VCaP (cell line): Measurements from ENCODE around the gene ELAVL2.

Experiments
- H3K27ac ChIP-seq: fragments of 450-650 bp; 2 replicates; pipeline ENCODE4 v1.5.1; 2017
- TF ChIP-seq, protein P1 (sequence below): fragments of 450-650 bp; conservative IDR thresholded peaks from 2 replicates; pipeline ENCODE4 v1.5.1; 2017; ENCODE audit warnings: mild to moderate bottlenecking, moderate library complexity

Gene ELAVL2

DNA sequence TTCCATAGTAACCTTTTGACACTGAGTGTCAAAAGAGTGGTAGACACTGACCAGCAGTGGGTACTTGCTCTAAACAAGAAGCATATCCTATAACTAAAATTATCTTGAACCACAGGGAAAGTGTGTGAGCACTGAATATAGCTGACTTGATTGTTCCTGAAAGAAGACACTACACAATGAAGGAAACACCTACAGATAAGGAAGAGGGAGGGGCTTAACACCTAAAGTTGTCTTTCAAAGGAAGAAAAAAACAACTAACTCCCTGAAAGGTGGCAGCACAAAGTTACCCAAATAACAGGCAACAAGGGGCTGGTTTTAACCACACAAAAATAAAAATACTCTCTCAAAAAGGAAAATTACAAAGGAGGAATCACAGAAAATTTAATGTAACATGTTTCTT is 6.6 kb downstream of the ELAVL2 start:
- no peak overlapping the region for H3K27ac ChIP-seq
- TF ChIP-seq, protein P1, sequence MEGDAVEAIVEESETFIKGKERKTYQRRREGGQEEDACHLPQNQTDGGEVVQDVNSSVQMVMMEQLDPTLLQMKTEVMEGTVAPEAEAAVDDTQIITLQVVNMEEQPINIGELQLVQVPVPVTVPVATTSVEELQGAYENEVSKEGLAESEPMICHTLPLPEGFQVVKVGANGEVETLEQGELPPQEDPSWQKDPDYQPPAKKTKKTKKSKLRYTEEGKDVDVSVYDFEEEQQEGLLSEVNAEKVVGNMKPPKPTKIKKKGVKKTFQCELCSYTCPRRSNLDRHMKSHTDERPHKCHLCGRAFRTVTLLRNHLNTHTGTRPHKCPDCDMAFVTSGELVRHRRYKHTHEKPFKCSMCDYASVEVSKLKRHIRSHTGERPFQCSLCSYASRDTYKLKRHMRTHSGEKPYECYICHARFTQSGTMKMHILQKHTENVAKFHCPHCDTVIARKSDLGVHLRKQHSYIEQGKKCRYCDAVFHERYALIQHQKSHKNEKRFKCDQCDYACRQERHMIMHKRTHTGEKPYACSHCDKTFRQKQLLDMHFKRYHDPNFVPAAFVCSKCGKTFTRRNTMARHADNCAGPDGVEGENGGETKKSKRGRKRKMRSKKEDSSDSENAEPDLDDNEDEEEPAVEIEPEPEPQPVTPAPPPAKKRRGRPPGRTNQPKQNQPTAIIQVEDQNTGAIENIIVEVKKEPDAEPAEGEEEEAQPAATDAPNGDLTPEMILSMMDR, result no peak

DNA sequence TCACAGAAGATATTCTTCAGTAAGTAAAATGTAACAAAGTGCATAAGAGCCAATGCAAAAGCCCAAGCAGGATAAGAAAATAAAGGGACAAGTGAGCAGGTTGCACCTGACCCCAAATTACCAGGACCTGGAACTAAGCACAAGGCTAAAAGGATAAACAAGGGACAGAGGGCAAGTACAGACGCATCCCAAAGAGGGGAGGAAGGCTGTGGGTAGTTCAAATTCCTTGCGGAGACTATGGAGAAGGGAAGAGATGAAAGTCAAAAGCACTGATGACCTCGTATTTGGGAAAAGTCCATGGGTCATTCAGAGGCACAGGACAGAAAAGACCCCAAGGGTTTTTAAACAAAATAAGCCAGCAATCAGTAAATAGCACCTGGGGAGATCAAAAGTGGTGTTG is 11.8 kb downstream of the ELAVL2 start:
- no peak overlapping the region for H3K27ac ChIP-seq
- TF ChIP-seq, protein P1, result no peak

DNA sequence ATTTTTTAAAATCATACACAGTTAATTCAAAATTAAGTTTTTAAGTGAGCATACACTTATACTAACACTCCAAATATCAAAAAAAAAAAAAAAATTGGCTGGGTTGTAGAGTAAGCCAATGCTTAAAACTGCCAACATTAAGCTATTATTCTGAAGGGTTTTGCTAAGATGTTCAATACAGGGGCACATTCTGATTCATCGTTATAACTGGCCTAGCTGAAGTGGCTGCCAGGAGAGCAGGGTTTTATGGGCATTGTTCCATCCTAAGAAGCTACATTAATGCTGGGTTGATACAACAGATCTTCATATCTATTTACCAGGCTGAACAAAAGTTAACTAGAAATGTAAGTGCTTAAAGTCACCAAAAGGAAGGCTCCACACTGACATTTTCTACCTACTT is 13.4 kb downstream of the ELAVL2 start:
- no peak overlapping the region for H3K27ac ChIP-seq
- TF ChIP-seq, protein P1, result no peak

DNA sequence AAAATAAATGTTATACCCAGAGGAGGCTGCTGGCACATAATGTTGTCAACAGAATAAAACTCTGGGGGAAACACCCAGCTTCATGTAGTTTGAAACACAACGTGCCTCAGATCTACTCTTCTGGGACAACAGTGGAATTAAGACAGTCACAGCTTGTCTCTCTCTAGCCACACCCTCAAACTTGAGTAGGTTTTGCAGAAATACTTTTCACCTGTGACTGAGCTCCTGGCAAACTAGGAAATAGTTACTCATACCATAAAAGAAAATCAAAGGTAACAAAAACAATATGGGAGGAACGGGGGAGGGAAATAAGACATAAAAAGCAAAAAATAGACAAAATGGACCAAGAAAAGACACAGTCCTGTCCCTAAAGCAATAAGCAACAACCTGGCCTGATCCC is 14.4 kb downstream of the ELAVL2 start:
- H3K27ac ChIP-seq, result no peak overlapping the region
- TF ChIP-seq, protein P1, result no peak

DNA sequence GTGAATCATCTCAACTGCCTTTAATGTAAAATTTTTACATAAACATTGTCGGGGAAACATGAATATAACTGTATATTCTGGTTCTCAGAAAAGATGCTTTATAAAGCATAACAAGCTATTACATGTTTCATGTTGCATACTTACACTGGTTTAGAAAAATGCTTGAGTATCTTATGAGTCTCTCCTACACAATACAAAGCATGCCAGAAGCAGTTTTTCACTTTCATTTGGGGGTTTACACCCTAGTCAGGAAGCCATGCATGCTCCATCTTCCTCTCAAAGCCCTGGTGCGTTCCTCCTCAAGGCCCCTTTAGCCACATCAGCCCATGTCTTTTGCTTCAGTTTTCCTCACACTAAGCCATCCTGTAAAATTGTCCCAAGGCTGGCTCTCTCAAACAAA is 22.8 kb downstream of the ELAVL2 start:
- TF ChIP-seq, protein P1, result no peak
- H3K27ac ChIP-seq, result no peak overlapping the region

DNA sequence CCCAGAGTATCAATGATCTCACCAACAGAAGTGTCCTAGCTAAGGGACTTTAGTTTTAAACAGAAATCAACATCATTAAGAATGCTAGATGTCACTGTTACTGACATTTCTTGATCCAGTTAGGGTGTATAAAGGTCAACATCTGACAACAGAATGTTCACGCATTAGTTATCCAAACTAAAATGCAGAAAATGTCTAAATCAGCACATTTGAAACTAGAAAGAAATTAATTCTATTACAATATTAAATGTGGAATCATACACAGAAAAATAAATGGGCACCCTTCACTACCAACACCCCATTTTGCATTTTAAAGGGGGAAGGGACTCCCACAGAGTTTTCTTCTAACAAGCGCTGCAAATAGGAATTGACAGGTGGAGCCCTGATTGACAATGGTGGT is 24.5 kb downstream of the ELAVL2 start:
- TF ChIP-seq, protein P1, result no peak
- H3K27ac ChIP-seq, result no peak overlapping the region

DNA sequence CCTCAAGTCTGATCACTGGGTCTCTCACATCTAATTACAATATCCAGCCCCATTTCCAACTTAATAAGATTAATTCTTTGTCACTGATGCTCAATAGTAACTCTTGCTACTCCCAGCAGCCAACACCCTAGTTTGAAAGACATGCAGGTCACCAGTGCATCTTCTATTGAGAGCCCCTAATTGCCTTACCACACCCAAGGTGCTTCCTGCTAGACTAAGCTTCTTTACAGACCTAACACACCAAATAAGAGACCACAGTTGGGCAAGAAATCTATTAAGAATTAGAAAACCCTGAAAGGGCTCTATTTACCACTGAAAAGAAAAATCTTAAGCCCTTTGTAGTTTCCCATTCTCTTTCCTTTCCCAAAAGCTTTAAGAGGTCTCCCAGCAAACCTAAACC is 26.5 kb downstream of the ELAVL2 start:
- TF ChIP-seq, protein P1, result no peak

DNA sequence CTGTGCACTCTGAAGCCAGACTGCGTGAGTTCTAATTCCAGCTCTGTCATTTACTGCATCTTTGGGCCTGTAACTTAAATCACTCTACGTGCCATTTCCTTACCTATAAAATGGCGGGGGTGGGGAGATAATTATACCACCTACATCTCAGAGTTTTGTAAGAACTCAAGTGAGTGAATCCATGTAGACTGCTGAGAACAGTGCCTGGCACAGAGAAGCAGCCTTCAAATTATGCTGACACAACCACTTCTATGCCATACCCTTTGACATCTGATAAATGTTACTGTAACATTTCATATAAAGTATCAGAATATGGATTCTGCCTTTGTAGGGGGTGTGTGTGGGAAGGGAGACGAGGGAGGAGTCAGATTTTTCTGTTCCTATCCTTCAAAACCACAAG is 27.7 kb downstream of the ELAVL2 start:
- no peak overlapping the region for H3K27ac ChIP-seq
- TF ChIP-seq, protein P1, result no peak

More for the DNA sequence above, 26.5 kb downstream of the ELAVL2 start:
- H3K27ac ChIP-seq, result no peak overlapping the region
